OCI-LY1 (cell line): ENCODE data around the gene USP17L26.
"Not testable (repeated sequence)": the region's sequence is repeated elsewhere in the genome, so short reads cannot be mapped to it uniquely, and the experiment has no call there.

Experiments used
- CTCF ChIP-seq: fragments of 200-600 bp; sonication (generic), shearing (Covaris generic); IDR thresholded peaks from 2 replicates; pipeline ENCODE4 v1.5.1; 2017; ENCODE audit warnings: mild to moderate bottlenecking, antibody characterized with exemption, low read length, moderate library complexity, mixed read lengths
- EZH2 ChIP-seq: fragments of 200-600 bp; sonication (generic), shearing (Covaris generic); IDR thresholded peaks from 2 replicates; pipeline ENCODE4 v1.8.0; 2017; ENCODE audit warnings: borderline replicate concordance, mixed run types, mild to moderate bottlenecking, antibody characterized with exemption, low read length, moderate library complexity, mixed read lengths

- TF ChIP-seq EZH2, CTCF: not testable (repeated sequence)
These were observed 4.8 kb upstream of the USP17L26 start, which contains the start of gene USP17L25 for GRCh38 chr4:9329611-9330010.
